H1 (cell line): Measurements from ENCODE around the gene ELAVL2. TPM values are rescaled to one million over a fixed set of nuclear protein-coding genes. Genes with fewer than 3 reads are reported as not detected.

Experiments
- HDAC2 ChIP-seq, 2 experiments: fragments of 300-600 bp in 1 of 2; sonication (generic) in 1 of 2; IDR thresholded peaks; 2 replicates each; pipeline ENCODE4 v1.6.1; 2011 to 2012; ENCODE audit warnings: low read depth in 2 of 2, low read length in 2 of 2, mild to moderate bottlenecking in 2 of 2, moderate library complexity in 2 of 2, borderline replicate concordance in 1 of 2, inconsistent platforms in 1 of 2
- RXRA ChIP-seq: IDR thresholded peaks from 2 replicates; pipeline ENCODE4 v1.6.1; 2011; ENCODE audit warnings: low read depth, mild to moderate bottlenecking, low read length, moderate library complexity; ENCODE audit not compliant: insufficient read depth
- TBP ChIP-seq: IDR thresholded peaks from 2 replicates; pipeline ENCODE4 v1.6.1; 2011; ENCODE audit warnings: low read depth, low read length, improper control_type of control experiment
- polyA plus RNA-seq, 7 experiments: library from polyadenylated mRNA; depleted of rRNA in 3 of 7; stranded (reverse) in 5 of 7; unstranded in 2 of 7; fragments of >200 nt in 5 of 7; fragments of 200-250 nt in 2 of 7; gene quantifications; 1 replicate in 5 of 7; 2 replicates in 1 of 7; 4 replicates in 1 of 7; pipeline versions ENCODE4 v1.2.1 to v1.2.3, GENCODE V29; 2011 to 2013; ENCODE audit warnings: missing spikeins in 2 of 7, mixed read lengths in 2 of 7
- total RNA-seq: library from RNA; stranded (reverse); fragmentation: NEBNext Ultra II Directional; extraction: Animal tissue kit (Norgen Biotek cat#: 25700); gene quantifications from 2 replicates; pipeline ENCODE4 v1.2.1, GENCODE V29; 2021
- TF ChIP-seq, protein P1 (sequence below): IDR thresholded peaks from 2 replicates; pipeline ENCODE4 v1.6.1; 2011; ENCODE audit warnings: low read depth, mild to moderate bottlenecking, low read length; ENCODE audit not compliant: insufficient read depth

ELAVL2 gene
- total and polyA plus RNA-seq, 2 of the 8 experiments (the other 6 are each of a cell fraction or from before 2014, with no cell fraction given), result 4.9 to 21.9 TPM

- TF ChIP-seq, protein P1, sequence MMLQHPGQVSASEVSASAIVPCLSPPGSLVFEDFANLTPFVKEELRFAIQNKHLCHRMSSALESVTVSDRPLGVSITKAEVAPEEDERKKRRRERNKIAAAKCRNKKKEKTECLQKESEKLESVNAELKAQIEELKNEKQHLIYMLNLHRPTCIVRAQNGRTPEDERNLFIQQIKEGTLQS, result no peak
- TF ChIP-seq HDAC2 (IDR thresholded peaks at IDR 0.05; ENCODE audit: borderline replicate concordance in 1 of 2, low read depth in 2 of 2, low read length in 2 of 2), result no peak
- TF ChIP-seq RXRA, result no peak
- TF ChIP-seq TBP, result no peak
Measured at GRCh38 chr9:23849379-23850035, 23.5 kb upstream of the ELAVL2 start (continued).
